ENCODE measurements around the gene DUSP9.
A peak's percentile ranks its signal among the peaks of the same experiment; 100 is the strongest.

DUSP9 gene

DNA sequence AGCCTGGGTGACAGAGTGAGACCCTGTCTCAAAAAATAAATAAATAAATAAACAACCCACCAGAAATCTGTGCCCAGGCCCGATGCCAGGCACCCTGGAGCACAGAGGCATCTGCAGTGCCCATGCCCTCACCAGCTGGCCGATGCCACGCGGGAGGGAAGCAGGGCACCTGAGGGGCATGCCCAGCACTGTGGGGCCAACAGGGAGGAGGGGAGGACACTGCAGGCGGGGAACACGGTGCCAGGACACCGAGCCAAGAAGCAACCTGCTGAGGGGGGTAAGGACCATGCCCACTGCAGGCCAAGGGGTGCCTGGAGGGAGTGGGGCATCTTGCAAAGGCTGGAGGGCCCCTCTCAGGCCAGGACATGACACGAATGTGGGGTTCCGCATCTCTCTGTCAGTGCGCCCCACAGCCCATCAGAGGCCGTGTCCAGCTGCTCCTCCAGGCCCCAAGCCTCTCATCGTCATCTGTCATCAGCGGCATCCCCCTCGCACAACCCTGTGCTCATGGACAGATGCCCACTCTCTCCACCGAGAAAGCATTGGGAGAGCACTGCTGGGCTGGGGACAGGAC lies 13.3 kb upstream of the DUSP9 start:
- TF ChIP-seq, protein P1, sequence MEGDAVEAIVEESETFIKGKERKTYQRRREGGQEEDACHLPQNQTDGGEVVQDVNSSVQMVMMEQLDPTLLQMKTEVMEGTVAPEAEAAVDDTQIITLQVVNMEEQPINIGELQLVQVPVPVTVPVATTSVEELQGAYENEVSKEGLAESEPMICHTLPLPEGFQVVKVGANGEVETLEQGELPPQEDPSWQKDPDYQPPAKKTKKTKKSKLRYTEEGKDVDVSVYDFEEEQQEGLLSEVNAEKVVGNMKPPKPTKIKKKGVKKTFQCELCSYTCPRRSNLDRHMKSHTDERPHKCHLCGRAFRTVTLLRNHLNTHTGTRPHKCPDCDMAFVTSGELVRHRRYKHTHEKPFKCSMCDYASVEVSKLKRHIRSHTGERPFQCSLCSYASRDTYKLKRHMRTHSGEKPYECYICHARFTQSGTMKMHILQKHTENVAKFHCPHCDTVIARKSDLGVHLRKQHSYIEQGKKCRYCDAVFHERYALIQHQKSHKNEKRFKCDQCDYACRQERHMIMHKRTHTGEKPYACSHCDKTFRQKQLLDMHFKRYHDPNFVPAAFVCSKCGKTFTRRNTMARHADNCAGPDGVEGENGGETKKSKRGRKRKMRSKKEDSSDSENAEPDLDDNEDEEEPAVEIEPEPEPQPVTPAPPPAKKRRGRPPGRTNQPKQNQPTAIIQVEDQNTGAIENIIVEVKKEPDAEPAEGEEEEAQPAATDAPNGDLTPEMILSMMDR (IDR thresholded peaks at IDR 0.05; ENCODE audit: low read depth, low read length), result no peak
- TF ChIP-seq, protein P2, sequence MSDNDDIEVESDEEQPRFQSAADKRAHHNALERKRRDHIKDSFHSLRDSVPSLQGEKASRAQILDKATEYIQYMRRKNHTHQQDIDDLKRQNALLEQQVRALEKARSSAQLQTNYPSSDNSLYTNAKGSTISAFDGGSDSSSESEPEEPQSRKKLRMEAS (IDR thresholded peaks at IDR 0.05; ENCODE audit: low read depth, low read length), result no peak
- no peak for TF ChIP-seq MYC (IDR thresholded peaks at IDR 0.05; ENCODE audit: low read depth, low read length)
- TF ChIP-seq POLR2A (IDR thresholded peaks at IDR 0.05; ENCODE audit: extremely low read depth, insufficient read length), result no peak
- no peak for DNase-seq (ENCODE audit: low read depth)
- no peak overlapping the region for H3K4me3 ChIP-seq (ENCODE audit: low read depth, low read length)

DNA sequence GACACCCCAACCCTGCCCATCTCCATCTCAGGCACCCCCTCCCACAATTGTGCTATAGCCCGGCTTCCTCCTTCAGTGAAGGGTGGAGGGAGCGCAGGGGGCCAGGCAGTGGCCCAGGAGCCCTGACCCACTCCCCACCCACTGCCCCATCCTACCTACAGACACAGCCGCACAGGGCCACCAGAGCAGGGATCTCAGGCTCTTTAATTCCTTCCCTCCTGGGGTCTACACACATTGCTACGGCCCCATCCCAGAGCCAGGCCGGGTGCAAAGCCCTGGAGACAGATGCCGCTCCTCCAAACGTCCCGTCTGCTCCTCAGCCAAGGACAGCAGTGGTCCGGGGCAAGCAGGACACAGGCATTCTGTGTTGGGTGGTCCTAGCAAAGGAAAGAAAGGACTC lies 12.8 kb upstream of the DUSP9 start:
- TF ChIP-seq, protein P2 (IDR thresholded peaks at IDR 0.05; ENCODE audit: low read depth, low read length), result no peak
- TF ChIP-seq, protein P1 (IDR thresholded peaks at IDR 0.05; ENCODE audit: low read depth, low read length), result no peak
- no peak for TF ChIP-seq MYC (IDR thresholded peaks at IDR 0.05; ENCODE audit: low read depth, low read length)
- TF ChIP-seq POLR2A (IDR thresholded peaks at IDR 0.05; ENCODE audit: extremely low read depth, insufficient read length), result no peak
- DNase-seq (ENCODE audit: low read depth), result no peak

DNA sequence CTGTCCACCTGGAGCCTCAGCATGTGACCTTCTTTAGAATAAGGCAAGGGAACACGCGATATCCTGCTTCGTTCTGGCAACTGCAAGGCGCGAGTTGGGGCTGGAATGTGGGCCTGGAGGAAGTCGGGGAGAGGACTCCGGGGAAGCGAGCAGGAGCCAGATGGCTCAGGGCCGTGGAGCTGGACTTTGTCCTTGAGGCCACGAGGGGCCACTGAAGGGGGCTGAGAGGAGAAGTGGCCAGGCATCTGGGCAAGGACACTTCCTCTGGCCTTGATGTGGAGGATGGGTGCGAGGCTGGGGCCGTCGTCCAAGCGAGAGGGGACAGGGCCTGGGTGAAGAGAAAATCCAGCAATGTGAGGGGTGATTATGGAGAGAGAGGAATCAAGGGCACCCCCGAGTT lies 12.2 kb upstream of the DUSP9 start:
- no peak for DNase-seq (ENCODE audit: low read depth)
- TF ChIP-seq, protein P1 (IDR thresholded peaks at IDR 0.05; ENCODE audit: low read depth, low read length), result no peak
- no peak for TF ChIP-seq POLR2A (IDR thresholded peaks at IDR 0.05; ENCODE audit: extremely low read depth, insufficient read length)
- H3K4me3 ChIP-seq (ENCODE audit: low read depth, low read length), result no peak overlapping the region

More for the DNA sequence above, 12.8 kb upstream of the DUSP9 start:
- no peak overlapping the region for H3K4me3 ChIP-seq (ENCODE audit: low read depth, low read length)

- no peak overlapping the region for H3K4me3 ChIP-seq (ENCODE audit: low read depth, low read length)
- TF ChIP-seq MYC (IDR thresholded peaks at IDR 0.05; ENCODE audit: low read depth, low read length) (no peak), POLR2A (IDR thresholded peaks at IDR 0.05; ENCODE audit: extremely low read depth, insufficient read length) (no peak)
- TF ChIP-seq, protein P1 (IDR thresholded peaks at IDR 0.05; ENCODE audit: low read depth, low read length), result no peak
- DNase-seq (ENCODE audit: low read depth), result no peak
These were observed 11.6 kb upstream of the DUSP9 start for GRCh38 chrX:153635388-153635787.

DNA sequence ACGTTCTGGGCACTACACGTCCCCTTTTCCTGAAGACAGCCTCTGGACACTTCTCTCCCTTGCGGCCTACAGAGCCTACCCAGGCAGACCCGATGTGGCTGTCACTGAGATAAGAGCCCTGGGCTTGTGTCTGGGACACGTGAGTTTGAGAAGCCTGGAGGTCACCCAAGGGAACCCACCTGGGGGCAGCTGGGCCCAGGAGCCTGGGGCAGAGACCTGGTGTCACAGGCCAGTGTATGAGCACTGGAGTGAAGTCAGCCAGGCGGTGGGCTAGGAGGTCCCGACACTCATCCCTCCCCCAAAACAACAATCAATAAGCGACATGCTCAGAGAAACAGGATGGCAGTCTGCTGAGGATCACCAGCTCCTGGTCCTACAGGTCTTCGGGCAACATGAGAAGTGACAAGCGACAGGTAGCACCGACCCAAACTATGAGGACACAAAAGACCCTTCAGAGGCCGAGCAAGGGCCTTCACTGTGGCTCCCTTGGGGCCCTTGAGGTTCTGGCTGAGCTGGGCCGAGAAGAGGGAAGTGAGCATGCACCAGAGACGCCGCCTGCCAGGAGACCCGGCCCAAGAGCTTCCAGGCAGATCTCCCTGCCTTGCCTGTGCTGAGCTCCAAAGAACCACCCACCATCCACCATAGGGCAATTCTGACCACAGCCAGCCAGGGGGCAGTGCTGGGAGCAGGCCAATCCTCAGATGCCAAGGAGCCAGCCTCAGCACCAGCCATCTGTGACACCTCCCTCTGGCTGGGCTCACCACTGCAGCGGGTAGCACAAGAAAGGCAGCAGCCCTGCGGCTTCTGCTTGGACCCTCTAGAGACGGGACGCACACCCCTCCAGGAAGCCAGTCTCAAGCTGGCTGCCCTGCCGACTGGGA lies 11.0 kb upstream of the DUSP9 start:
- peak; percentile 73 for DNase-seq (ENCODE audit: low read depth)
- TF ChIP-seq POLR2A (IDR thresholded peaks at IDR 0.05; ENCODE audit: extremely low read depth, insufficient read length), result no peak
- TF ChIP-seq, protein P1 (IDR thresholded peaks at IDR 0.05; ENCODE audit: low read depth, low read length), result peak; percentile 65

GRCh38 chrX:153636716-153637115 lies 10.3 kb upstream of the DUSP9 start:
- H3K4me3 ChIP-seq (ENCODE audit: low read depth, low read length), result no peak overlapping the region
- no peak for DNase-seq (ENCODE audit: low read depth)

More for the DNA sequence above, 11.0 kb upstream of the DUSP9 start:
- no peak overlapping the region for H3K4me3 ChIP-seq (ENCODE audit: low read depth, low read length)

More at GRCh38 chrX:153636716-153637115, 10.3 kb upstream of the DUSP9 start:
- no peak for TF ChIP-seq POLR2A (IDR thresholded peaks at IDR 0.05; ENCODE audit: extremely low read depth, insufficient read length)
- TF ChIP-seq MYC (IDR thresholded peaks at IDR 0.05; ENCODE audit: low read depth, low read length), result no peak
- TF ChIP-seq, protein P1 (IDR thresholded peaks at IDR 0.05; ENCODE audit: low read depth, low read length), result no peak
- TF ChIP-seq, protein P2 (IDR thresholded peaks at IDR 0.05; ENCODE audit: low read depth, low read length), result no peak

Measured in NB4 (cell line).